HEK293T (cell line): Measurements from ENCODE around the gene SLC25A36.

Experiments used
- BHLHE40 ChIP-seq: fragments of 450-650 bp; IDR thresholded peaks from 2 replicates; pipeline ENCODE4 v1.6.1; 2016; ENCODE audit warnings: mild to moderate bottlenecking, moderate library complexity, borderline replicate concordance
- ELF4 ChIP-seq: fragments of 450-650 bp; IDR thresholded peaks from 2 replicates; pipeline ENCODE4 v1.6.1; 2017; ENCODE audit warnings: antibody characterized with exemption
- FOXM1 ChIP-seq: fragments of 450-650 bp; IDR thresholded peaks from 2 replicates; pipeline ENCODE4 v1.6.1; 2017; ENCODE audit warnings: mild to moderate bottlenecking, borderline replicate concordance
- HDGF ChIP-seq: fragments of 450-650 bp; IDR thresholded peaks from 2 replicates; pipeline ENCODE4 v1.6.1; 2017; ENCODE audit warnings: antibody characterized with exemption, borderline replicate concordance
- SP1 ChIP-seq: fragments of 450-650 bp; IDR thresholded peaks from 2 replicates; pipeline ENCODE4 v1.6.1; 2017
- SUZ12 ChIP-seq: fragments of 450-650 bp; IDR thresholded peaks from 2 replicates; pipeline ENCODE4 v1.6.1; 2016; ENCODE audit warnings: mild to moderate bottlenecking
- TF ChIP-seq, protein P1 (sequence below): fragments of 450-650 bp; IDR thresholded peaks from 2 replicates; pipeline ENCODE4 v1.6.1; 2016

DNA sequence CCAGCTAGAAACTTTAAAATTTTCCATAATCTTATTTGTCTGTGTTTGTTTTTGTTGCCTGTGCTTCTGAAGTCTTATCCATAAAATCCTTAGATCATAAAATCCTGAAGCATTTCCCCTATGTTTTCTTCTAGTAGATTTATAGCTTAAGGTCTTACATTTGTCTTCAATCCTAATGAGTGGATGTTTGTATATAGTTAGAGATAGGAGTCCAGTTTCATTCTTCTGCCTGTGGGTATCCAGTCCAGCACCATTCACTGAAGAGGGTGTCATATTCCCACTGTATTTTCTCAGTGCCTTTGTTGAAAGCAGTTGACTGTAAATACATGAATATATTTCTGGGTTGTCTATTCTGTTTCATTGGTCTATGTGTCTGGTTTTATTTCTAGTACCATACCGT, 64.7 kb downstream of the SLC25A36 start:
- TF ChIP-seq FOXM1: no peak
- no peak for TF ChIP-seq BHLHE40
- no peak for TF ChIP-seq SUZ12
- TF ChIP-seq, protein P1, sequence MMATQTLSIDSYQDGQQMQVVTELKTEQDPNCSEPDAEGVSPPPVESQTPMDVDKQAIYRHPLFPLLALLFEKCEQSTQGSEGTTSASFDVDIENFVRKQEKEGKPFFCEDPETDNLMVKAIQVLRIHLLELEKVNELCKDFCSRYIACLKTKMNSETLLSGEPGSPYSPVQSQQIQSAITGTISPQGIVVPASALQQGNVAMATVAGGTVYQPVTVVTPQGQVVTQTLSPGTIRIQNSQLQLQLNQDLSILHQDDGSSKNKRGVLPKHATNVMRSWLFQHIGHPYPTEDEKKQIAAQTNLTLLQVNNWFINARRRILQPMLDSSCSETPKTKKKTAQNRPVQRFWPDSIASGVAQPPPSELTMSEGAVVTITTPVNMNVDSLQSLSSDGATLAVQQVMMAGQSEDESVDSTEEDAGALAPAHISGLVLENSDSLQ: peak; percentile 61
- TF ChIP-seq ELF4: no peak
- TF ChIP-seq HDGF: no peak
- TF ChIP-seq SP1: no peak
